GM23248 (cell line): ENCODE results near the gene TUBA4A. TPM values are rescaled to one million over a fixed set of nuclear protein-coding genes. Genes with fewer than 3 reads are reported as not detected.

Experiments used
- DNase-seq: peaks from one replicate; pipeline ENCODE4 v3.0.0-alpha.2; 2015
- H2AFZ ChIP-seq: fragments of 200-600 bp; sonication (generic); 2 replicates; pipeline ENCODE4 v1.6.1; 2016; ENCODE audit warnings: antibody characterized with exemption
- H3F3A ChIP-seq: fragments of 200-600 bp; sonication (generic); 2 replicates; pipeline ENCODE4 v1.6.1; 2016; ENCODE audit warnings: mild to moderate bottlenecking, antibody characterized with exemption, mixed run types; ENCODE audit not compliant: insufficient read depth
- H3K27ac ChIP-seq: fragments of 200-600 bp; sonication (generic); 2 replicates; pipeline ENCODE4 v1.5.1; 2016; ENCODE audit warnings: mild to moderate bottlenecking
- H3K27me3 ChIP-seq: fragments of 200-600 bp; sonication (generic); replicated peaks from 2 replicates; pipeline ENCODE4 v1.6.1; 2016; ENCODE audit warnings: mild to moderate bottlenecking; ENCODE audit not compliant: insufficient read depth
- H3K36me3 ChIP-seq: fragments of 200-600 bp; sonication (generic); 2 replicates; pipeline ENCODE4 v1.6.1; 2016; ENCODE audit warnings: low read depth, mild to moderate bottlenecking
- H3K4me1 ChIP-seq: fragments of 200-600 bp; sonication (generic); 2 replicates; pipeline ENCODE4 v1.6.1; 2016; ENCODE audit warnings: mild to moderate bottlenecking; ENCODE audit not compliant: insufficient read depth
- H3K4me2 ChIP-seq: fragments of 200-600 bp; sonication (generic); one replicate; pipeline ENCODE4 v1.6.1; 2016; ENCODE audit warnings: mild to moderate bottlenecking; ENCODE audit not compliant: unreplicated experiment
- H3K4me3 ChIP-seq: fragments of 200-600 bp; sonication (generic); 2 replicates; pipeline ENCODE4 v1.5.1; 2016; ENCODE audit warnings: mild to moderate bottlenecking
- H3K79me2 ChIP-seq: fragments of 200-600 bp; sonication (generic); 2 replicates; pipeline ENCODE4 v1.6.1; 2016; ENCODE audit warnings: mild to moderate bottlenecking; ENCODE audit not compliant: insufficient read depth
- H3K9ac ChIP-seq: fragments of 200-600 bp; sonication (generic); 2 replicates; pipeline ENCODE4 v1.6.1; 2016; ENCODE audit warnings: mild to moderate bottlenecking
- H3K9me2 ChIP-seq: fragments of 200-600 bp; sonication (generic); 2 replicates; pipeline ENCODE4 v1.6.1; 2016; ENCODE audit warnings: mixed run types, mild to moderate bottlenecking, moderate library complexity; ENCODE audit not compliant: insufficient read depth
- H3K9me3 ChIP-seq: fragments of 200-600 bp; sonication (generic); one replicate; pipeline ENCODE4 v1.6.1; 2017; ENCODE audit warnings: low read depth
- H4K20me1 ChIP-seq: fragments of 200-600 bp; sonication (generic); 2 replicates; pipeline ENCODE4 v1.6.0; 2016; ENCODE audit not compliant: insufficient read depth
- EZH2 ChIP-seq: fragments of 200-600 bp; sonication (generic); IDR thresholded peaks from 2 replicates; pipeline ENCODE4 v1.6.1; 2018; ENCODE audit warnings: antibody characterized with exemption, mild to moderate bottlenecking; ENCODE audit not compliant: insufficient read depth, poor library complexity, severe bottlenecking
- EZH2phosphoT487 ChIP-seq: fragments of 200-600 bp; sonication (generic); IDR thresholded peaks from 2 replicates; pipeline ENCODE4 v1.6.1; 2018; ENCODE audit warnings: antibody characterized with exemption, moderate library complexity, mild to moderate bottlenecking, low read depth; ENCODE audit not compliant: insufficient read depth
- WGBS, 2 experiments: methylation state at CpG; one replicate each; pipeline ENCODE4 v1.1.6; 2015 to 2017; ENCODE audit warnings: low lambda C conversion rate in 2 of 2, low coverage in 1 of 2; ENCODE audit errors: missing lambda C conversion rate in 2 of 2; 5-methylcytosine and 5-hydroxymethylcytosine counted together
- in situ Hi-C: fragments of 300-500 bp; cut with MboI; formaldehyde crosslinking; loops from 2 replicates; pipeline ENCODE4 v1.15.0; 2020
- polyA plus RNA-seq: library from polyadenylated mRNA; unstranded; fragments of >200 nt; fragmentation: Nextera tagmentation; extraction: Ambion mirVana; gene quantifications from 2 replicates; pipeline ENCODE4 v1.2.1, GENCODE V29; 2016
- total RNA-seq: library from RNA; depleted of rRNA; stranded (reverse); fragments of >200 nt; shearing (Covaris generic); gene quantifications from 2 replicates; pipeline ENCODE4 v1.2.3, GENCODE V29; 2014

TUBA4A gene
- total and polyA plus RNA-seq, 2 experiments from 2014 or later: 14.3 to 14.5 TPM

GRCh38 chr2:219207134-219207883 lies 46.4 kb downstream of the TUBA4A start:
- Histone ChIP-seq H3K27me3 (no peaks in the 10 kb centered on the region), H3K79me2 (0 out of 2 replicates have a peak, but pooled peaks cover 3% of the 10 kb centered on the region), H3K4me2 (peak overlapping the region; percentile 93), H3K4me3 (peak overlapping the region; percentile 78), H3K4me1 (peaks cover 11% of the 10 kb centered on the region; the same call in 1 of the 2 replicates), H3K9me3 (no peaks in the 10 kb centered on the region), H3K9me2 (no peaks in the 10 kb centered on the region), H3K9ac (peak overlapping the region; percentile 77), H3K36me3 (no peaks in the 10 kb centered on the region), H4K20me1 (no peaks in the 10 kb centered on the region), H2AFZ (peak overlapping the region; percentile 88), H3K27ac (peak overlapping the region; percentile 69), H3F3A (peaks cover 17% of the 10 kb centered on the region)
- in situ Hi-C loops: no loop called here
- TF ChIP-seq EZH2: no peak
- no peak for TF ChIP-seq EZH2phosphoT487
- DNase-seq: no peak
- WGBS, 2 experiments: 8 to 11% methylated on average over 18 to 22 of the region's 22 CpGs

- Histone ChIP-seq H3K27me3 (no peaks in the 10 kb centered on the region), H3K9me3 (no peaks in the 10 kb centered on the region), H4K20me1 (no peaks in the 10 kb centered on the region), H3K27ac (peak within 1 kb of the TSS; percentile 69), H3K9me2 (no peaks in the 10 kb centered on the region), H3K4me2 (peak within 1 kb of the TSS; percentile 93), H2AFZ (peak within 1 kb of the TSS; percentile 88), H3K4me1 (peaks cover 11% of the 10 kb centered on the region; the same call in 1 of the 2 replicates), H3K36me3 (no peaks in the 10 kb centered on the region), H3K79me2 (0 out of 2 replicates have a peak, but pooled peaks cover 3% of the 10 kb centered on the region), H3K9ac (peak within 1 kb of the TSS; percentile 77), H3F3A (peaks cover 17% of the 10 kb centered on the region), H3K4me3 (peak within 1 kb of the TSS; percentile 78)
- peak; percentile 98 for DNase-seq
- in situ Hi-C loops: no loop called here
- no peak for TF ChIP-seq EZH2phosphoT487
- no peak for TF ChIP-seq EZH2
- WGBS, 2 experiments: 1% methylated on average over 46 to 54 of the region's 76 CpGs
Measured at GRCh38 chr2:219206328-219207133, 47.2 kb downstream of the TUBA4A start, which contains the start of gene ZFAND2B. TSS of gene ZFAND2B (plus strand) at chr2:219206782. CDS start at chr2:219206988, 206 bp downstream.

- H3F3A ChIP-seq: peaks cover 17% of the 10 kb centered on the region
- H3K4me2 ChIP-seq: peak overlapping the region; percentile 93
- in situ Hi-C loops: no loop called here
- DNase-seq: no peak
- TF ChIP-seq EZH2phosphoT487 (no peak), EZH2 (no peak)
- WGBS, 2 experiments: 23 to 27% methylated on average over 7 of the region's 7 CpGs
- H3K9me2 ChIP-seq: no peaks in the 10 kb centered on the region
- no peaks in the 10 kb centered on the region for H3K9me3 ChIP-seq
- H3K36me3 ChIP-seq: no peaks in the 10 kb centered on the region
- H3K27me3 ChIP-seq: no peaks in the 10 kb centered on the region
- H4K20me1 ChIP-seq: no peaks in the 10 kb centered on the region
- peak overlapping the region; percentile 78 for H3K4me3 ChIP-seq
- peak overlapping the region; percentile 88 for H2AFZ ChIP-seq
- H3K79me2 ChIP-seq: 0 out of 2 replicates have a peak, but pooled peaks cover 3% of the 10 kb centered on the region
- H3K9ac ChIP-seq: peak overlapping the region; percentile 77
- peak overlapping the region; percentile 69 for H3K27ac ChIP-seq
- peaks cover 11% of the 10 kb centered on the region; the same call in 1 of the 2 replicates for H3K4me1 ChIP-seq
Measured at GRCh38 chr2:219205981-219206327, 47.8 kb downstream of the TUBA4A start.

- Histone ChIP-seq H3K4me2 (no peak overlapping the region), H2AFZ (no peak overlapping the region), H3K27me3 (no peaks in the 10 kb centered on the region), H3K9ac (no peak overlapping the region), H3K4me3 (no peak overlapping the region), H3K9me2 (no peaks in the 10 kb centered on the region), H3K79me2 (0 out of 2 replicates have a peak, but pooled peaks cover 3% of the 10 kb centered on the region), H3K27ac (no peak overlapping the region), H3K36me3 (no peaks in the 10 kb centered on the region), H3F3A (peaks cover 17% of the 10 kb centered on the region), H3K4me1 (peaks cover 11% of the 10 kb centered on the region; the same call in 1 of the 2 replicates), H4K20me1 (no peaks in the 10 kb centered on the region), H3K9me3 (no peaks in the 10 kb centered on the region)
- in situ Hi-C loops: no loop called here
- 78 to 79% methylated on average over 5 of the region's 5 CpGs for WGBS, 2 experiments
- DNase-seq: no peak
- no peak for TF ChIP-seq EZH2phosphoT487
- no peak for TF ChIP-seq EZH2
Measured at GRCh38 chr2:219205165-219205538, 48.6 kb downstream of the TUBA4A start.
